Transverse colon (tissue), 4 donors: ENCODE data around the gene TARS3. TPM values are rescaled to one million over a fixed set of nuclear protein-coding genes. Genes with fewer than 3 reads are reported as not detected.

Experiments
- DNase-seq: peaks from one replicate; pipeline ENCODE4 v3.0.0-alpha.2; 2019
- H3K27ac ChIP-seq, 4 donors: fragments of 200-600 bp; sonication (generic); 2 replicates each; pipeline ENCODE4 v1.5.1; 2016 to 2018; ENCODE audit warnings: inconsistent platforms in 4 of 4
- H3K27me3 ChIP-seq: fragments of 200-600 bp; sonication (generic); 2 replicates; pipeline ENCODE4 v1.5.1; 2017; ENCODE audit warnings: inconsistent platforms
- H3K36me3 ChIP-seq, 4 donors: fragments of 200-600 bp; sonication (generic); 2 replicates each; pipeline ENCODE4 v1.5.1; 2017 to 2019; ENCODE audit warnings: inconsistent platforms in 4 of 4
- H3K4me1 ChIP-seq, 4 donors: fragments of 200-600 bp; sonication (generic); 2 replicates each; pipeline ENCODE4 v1.5.1; 2017 to 2020; ENCODE audit warnings: inconsistent platforms in 4 of 4
- H3K4me3 ChIP-seq, 4 donors: fragments of 200-600 bp; sonication (generic); 1 replicate in 1 of 4; 2 replicates in 3 of 4; pipeline versions ENCODE4 v1.5.1 to v1.6.1; 2017 to 2019; ENCODE audit warnings: inconsistent platforms in 4 of 4
- H3K9me3 ChIP-seq, 2 donors: fragments of 200-600 bp; sonication (generic); 2 replicates each; pipeline ENCODE4 v1.5.1; 2017 to 2019; ENCODE audit warnings: inconsistent platforms in 2 of 2
- EP300 ChIP-seq: sonication (generic); formaldehyde crosslinking; IDR thresholded peaks from one replicate; pipeline ENCODE4 v1.6.1; 2017; ENCODE audit warnings: antibody characterized with exemption, low read depth
- POLR2A ChIP-seq: fragments of 450-650 bp; IDR thresholded peaks from one replicate; pipeline ENCODE4 v1.6.1; 2016; ENCODE audit warnings: antibody characterized with exemption, mild to moderate bottlenecking, moderate library complexity
- POLR2AphosphoS5 ChIP-seq, 3 donors: sonication (generic); formaldehyde crosslinking; IDR thresholded peaks; one replicate each; pipeline ENCODE4 v1.6.1; 2016; ENCODE audit warnings: antibody characterized with exemption in 3 of 3
- WGBS, 2 donors: methylation state at CpG; one replicate each; pipeline ENCODE4 v1.1.5; 2018; ENCODE audit warnings: low coverage in 1 of 2; 5-methylcytosine and 5-hydroxymethylcytosine counted together
- in situ Hi-C, 4 donors: fragments of 200-750 bp; cut with MboI; loops; one replicate each; pipeline versions ENCODE4 v1.15.0 to v1.15.1; 2017; ENCODE audit warnings: low sequenced_read_pairs in 3 of 4, low pct_ligation_motif_present in 1 of 4, low pct_unique_long_range_greater_than_20kb in 1 of 4
- intact Hi-C: fragments of 100-400 bp; cut with DNase I; formaldehyde crosslinking; loops from one replicate; pipeline ENCODE4 v1.15.1; 2023; ENCODE audit warnings: low total_unique reads
- small RNA-seq, 4 donors: library from RNA; depleted of rRNA; stranded (forward); fragments of <200 nt; gene quantifications; one replicate each; pipeline ENCODE3, GENCODE V24; 2016
- total RNA-seq, 4 donors: library from RNA; depleted of rRNA; stranded (reverse); fragments of >200 nt; gene quantifications; one replicate each; pipeline ENCODE4 v1.1.0, GENCODE V29; 2016

Gene TARS3
- total RNA-seq, 4 donors from 2014 or later = 11.7 to 55.7 (median 15.0) TPM

- Histone ChIP-seq H3K4me1 (no peaks in the 10 kb centered on the region), H3K36me3 (no peaks in the 10 kb centered on the region), H3K27me3 (peaks cover 14% of the 10 kb centered on the region), H3K27ac (no peak overlapping the region), H3K9me3 (no peaks in the 10 kb centered on the region), H3K4me3 (no peak overlapping the region)
- TF ChIP-seq POLR2AphosphoS5 (IDR thresholded peaks at IDR 0.05) (no peak), EP300 (no peak), POLR2A (no peak)
- intact Hi-C loops = no loop called here
- in situ Hi-C loops = no loop called here
- 84 to 89% methylated on average over 4 of the region's 4 CpGs for WGBS, 2 donors
- no peak for DNase-seq
Observed at GRCh38 chr15:101604124-101604874, 120.0 kb downstream of the TARS3 start.

Small RNAs within 50 kb of the gene (small RNA-seq; reads per million reads assigned to genes)
- gene RN7SL209P (0 reads per million in 4 donors), gene RNU6-807P (0 reads per million in 4 donors)

Other genes with a start within 250 kb of the TARS3 start
- gene PCSK6, start 234.8 kb downstream of the TARS3 start, total RNA-seq = 100 to 1,000 TPM in 1 of 4 donors, 10 to 100 TPM in 3; 20.3 to 119 (median 49.7) TPM
- gene TM2D3, start 72.1 kb downstream of the TARS3 start, total RNA-seq = 10 to 100 TPM; 13.8 to 46.4 (median 33.6) TPM
- gene OR4F6, start 79.0 kb upstream of the TARS3 start, total RNA-seq = not detected
- gene OR4F15, start 87.7 kb upstream of the TARS3 start, total RNA-seq = not detected